NCI-H69 (cell line): Measurements from ENCODE around the gene POLR3H.

ENCODE experiments used
- DNase-seq: peaks from one replicate; lab custom pipeline; 2025; lab: John Stamatoyannopoulos, UW

POLR3H gene

GRCh38 chr22:41481925-41482318 lies 62.3 kb downstream of the POLR3H start:
- no peak for DNase-seq

GRCh38 chr22:41481131-41481830 lies 63.0 kb downstream of the POLR3H start:
- DNase-seq: no peak

- DNase-seq: no peak
Measured at GRCh38 chr22:41480397-41480735, 63.9 kb downstream of the POLR3H start.

GRCh38 chr22:41479671-41480396 lies 64.4 kb downstream of the POLR3H start:
- peak; percentile 54 for DNase-seq

GRCh38 chr22:41478891-41479521 lies 65.3 kb downstream of the POLR3H start:
- peak; percentile 38 for DNase-seq

- DNase-seq: no peak
Measured at GRCh38 chr22:41478473-41478872, 65.8 kb downstream of the POLR3H start.
